Measurements from ENCODE around the gene SPPL3.
"Not testable (repeated sequence)": the region's sequence is repeated elsewhere in the genome, so short reads cannot be mapped to it uniquely, and the experiment has no call there.

The SPPL3 gene

GRCh38 chr12:120843472-120843871 lies 60.7 kb downstream of the SPPL3 start:
- no peak for DNase-seq (ENCODE audit: low read depth)

DNA sequence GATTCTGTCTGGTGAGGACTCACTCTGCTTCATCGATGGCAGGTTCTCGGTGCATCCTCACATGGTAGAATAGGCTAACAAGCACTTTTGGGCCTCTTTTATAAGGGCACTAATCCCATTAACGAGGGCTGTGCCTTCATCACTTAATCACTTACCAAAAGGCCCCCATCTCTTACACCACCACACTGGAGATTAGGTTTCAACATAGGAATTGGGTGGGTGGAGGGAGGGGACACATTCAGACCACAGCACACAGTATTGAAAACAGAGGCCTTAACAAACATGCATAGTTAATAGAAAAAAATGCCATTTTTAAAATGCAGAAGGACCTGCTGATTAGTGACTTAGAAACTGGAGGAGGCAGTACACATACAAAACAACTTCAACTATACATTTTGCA lies 61.6 kb downstream of the SPPL3 start:
- DNase-seq (ENCODE audit: low read depth), result no peak

GRCh38 chr12:120841525-120841924 lies 62.6 kb downstream of the SPPL3 start:
- no peak for DNase-seq (ENCODE audit: low read depth)

DNA sequence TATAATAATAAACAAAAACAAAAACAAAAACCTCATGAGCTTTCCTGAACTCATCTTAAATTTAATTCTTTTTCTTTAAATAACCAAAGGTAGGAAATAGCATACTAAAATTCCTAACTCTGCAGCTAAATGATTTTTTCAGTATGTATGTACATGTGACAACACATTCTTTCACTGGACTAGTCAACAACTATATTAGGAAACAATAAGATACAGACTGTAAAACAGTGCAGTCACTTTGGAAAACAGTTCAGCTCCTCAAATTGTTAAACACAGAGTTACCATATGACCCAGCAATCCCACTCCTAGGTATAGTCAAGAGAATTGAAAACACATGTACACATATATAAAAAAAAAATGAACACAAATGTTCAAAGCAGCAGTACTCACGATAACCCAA lies 64.7 kb downstream of the SPPL3 start:
- DNase-seq (ENCODE audit: low read depth), result no peak

GRCh38 chr12:120838629-120839383 lies 65.4 kb downstream of the SPPL3 start:
- DNase-seq (ENCODE audit: low read depth), result not testable (repeated sequence)

GRCh38 chr12:120836114-120836684 lies 68.0 kb downstream of the SPPL3 start:
- DNase-seq (ENCODE audit: low read depth), result no peak

GRCh38 chr12:120835657-120836056 lies 68.5 kb downstream of the SPPL3 start:
- no peak for DNase-seq (ENCODE audit: low read depth)

GRCh38 chr12:120835304-120835612 lies 68.9 kb downstream of the SPPL3 start:
- no peak for DNase-seq (ENCODE audit: low read depth)

- DNase-seq (ENCODE audit: low read depth), result no peak
These were observed 69.5 kb downstream of the SPPL3 start for GRCh38 chr12:120834489-120835303.

GRCh38 chr12:120833849-120834248 lies 70.3 kb downstream of the SPPL3 start:
- DNase-seq (ENCODE audit: low read depth), result no peak

DNA sequence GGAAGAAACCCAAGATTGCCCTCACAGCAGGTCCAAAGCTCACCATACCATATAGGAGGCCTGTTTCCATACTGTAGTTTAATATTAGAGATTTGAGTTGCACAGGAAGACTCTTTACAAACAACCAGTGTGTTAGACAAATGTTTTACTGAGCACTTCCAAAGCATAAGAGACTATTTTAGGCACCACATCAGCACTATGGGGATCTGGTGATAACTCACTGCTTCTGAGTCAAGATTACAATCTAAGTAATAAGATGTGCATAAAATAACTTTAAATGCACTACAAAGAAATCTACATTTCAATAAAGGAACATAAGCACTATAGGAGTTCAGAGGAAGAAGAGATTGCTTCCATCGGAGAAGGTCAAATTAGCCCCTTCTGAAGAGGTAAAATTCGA lies 71.4 kb downstream of the SPPL3 start:
- no peak for DNase-seq (ENCODE audit: low read depth)

- no peak for DNase-seq (ENCODE audit: low read depth)
These were observed 72.4 kb downstream of the SPPL3 start for GRCh38 chr12:120831648-120832267.

- no peak for DNase-seq (ENCODE audit: low read depth)
These were observed 73.2 kb downstream of the SPPL3 start for GRCh38 chr12:120830966-120831365.

- no peak for DNase-seq (ENCODE audit: low read depth)
These were observed 73.9 kb downstream of the SPPL3 start for GRCh38 chr12:120830052-120830940.

GRCh38 chr12:120826335-120826734 lies 77.8 kb downstream of the SPPL3 start:
- DNase-seq (ENCODE audit: low read depth), result no peak

DNA sequence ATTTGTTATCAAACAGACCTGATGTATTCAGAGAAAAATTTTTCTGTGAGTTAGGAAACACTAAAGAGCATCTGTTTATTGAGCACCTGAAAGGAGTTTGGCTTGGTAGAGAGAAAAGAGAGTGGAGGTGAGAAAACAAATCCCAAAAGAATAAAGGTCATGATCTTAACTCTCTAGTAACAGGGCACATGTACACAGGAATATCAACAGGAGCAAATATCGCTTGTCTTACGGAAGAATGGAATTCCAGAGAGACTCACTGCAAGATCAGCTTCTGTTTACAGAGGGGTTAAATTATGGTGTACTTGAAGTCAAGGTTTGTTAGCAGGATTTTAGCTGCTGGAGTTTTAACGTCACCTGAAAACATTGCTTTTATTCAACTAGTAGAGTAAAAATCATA lies 78.8 kb downstream of the SPPL3 start:
- no peak for DNase-seq (ENCODE audit: low read depth)

- no peak for DNase-seq (ENCODE audit: low read depth)
These were observed 81.2 kb downstream of the SPPL3 start for GRCh38 chr12:120822832-120823503.

DNA sequence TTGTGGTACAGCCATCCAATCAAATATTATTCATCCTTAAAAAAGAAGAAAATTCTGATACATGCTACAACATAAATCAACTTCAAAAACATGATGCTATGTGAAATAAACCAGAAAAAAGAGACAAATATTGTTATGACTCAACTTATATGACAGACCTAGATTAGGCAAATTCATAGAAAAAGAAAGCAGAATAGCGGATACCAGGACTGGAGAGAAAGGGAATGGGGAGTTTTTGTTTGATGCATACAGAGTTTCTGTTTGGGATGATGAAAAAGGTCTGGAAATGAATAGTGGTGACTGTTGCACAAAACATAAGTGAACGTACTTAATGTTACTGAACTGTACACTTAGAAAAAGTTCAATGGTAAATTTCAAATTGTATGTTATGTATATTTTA lies 82.3 kb downstream of the SPPL3 start:
- no peak for DNase-seq (ENCODE audit: low read depth)

DNA sequence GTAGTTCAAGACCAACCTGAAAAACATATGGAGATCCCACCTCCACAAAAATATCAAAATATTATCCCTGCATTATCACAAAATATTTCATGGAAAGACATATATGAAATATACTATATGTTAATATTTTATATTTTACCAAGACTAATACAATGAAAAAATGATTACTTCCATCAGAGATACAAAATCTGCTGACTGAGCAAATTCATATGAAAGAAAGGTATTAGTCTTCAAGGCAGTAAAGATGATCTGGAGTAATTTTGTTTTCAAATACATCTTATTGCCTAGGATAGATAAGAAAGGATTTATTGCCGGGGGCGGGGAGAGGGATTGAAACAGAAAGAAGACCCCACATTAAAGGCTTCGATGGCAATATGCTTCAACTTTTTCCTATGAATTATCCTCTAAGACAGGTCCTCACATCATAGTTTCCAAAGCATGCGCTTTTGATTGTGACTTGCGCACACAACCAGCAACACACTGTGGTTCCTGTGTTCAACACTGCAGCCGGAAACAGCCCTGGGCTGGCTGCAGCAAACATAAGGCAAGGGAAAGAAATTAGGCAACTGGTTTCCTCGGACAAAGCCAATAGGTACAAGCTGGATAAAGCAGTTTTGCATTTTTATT lies 83.2 kb downstream of the SPPL3 start:
- DNase-seq (ENCODE audit: low read depth), result no peak

DNA sequence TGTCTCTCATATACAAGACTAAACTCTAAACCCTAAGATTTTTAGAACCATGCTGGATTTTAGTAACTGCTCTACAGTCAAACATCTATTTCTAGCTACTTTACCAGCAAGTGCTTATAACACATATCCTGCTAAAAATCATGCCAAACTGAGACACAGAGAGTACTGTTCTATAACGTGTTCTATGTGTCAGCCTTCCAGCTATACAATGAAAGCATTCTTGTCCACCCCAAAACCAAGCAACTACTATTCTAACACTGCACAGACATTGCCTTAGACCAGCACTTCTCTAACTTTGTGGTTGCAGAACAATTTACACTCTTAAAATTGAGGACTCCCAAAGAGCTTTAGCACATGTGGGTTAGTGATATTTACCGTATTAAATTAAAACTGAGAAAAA lies 85.7 kb downstream of the SPPL3 start:
- no peak for DNase-seq (ENCODE audit: low read depth)

Data from GM04503 (cell line).